Activated CD4-positive, alpha-beta T cell treated with anti-CD3 and anti-CD28 coated beads, Interleukin-2, amount 10 ng/mL, durations not matched to agents 7 days and 5 days (primary cell): ENCODE results near the gene SLC34A2. TPM values are rescaled to one million over a fixed set of nuclear protein-coding genes. Genes with fewer than 3 reads are reported as not detected.
"Not testable (repeated sequence)": the region's sequence is repeated elsewhere in the genome, so short reads cannot be mapped to it uniquely, and the experiment has no call there.

Experiments
- CTCF ChIA-PET: fragments of 350-600 bp; sonication (Branson Sonifier 250); formaldehyde crosslinking; loops from one replicate; lab custom pipeline; 2021; ENCODE audit warnings: antibody characterized with exemption; lab: Charles Lee
- POLR2A ChIA-PET: fragments of 350-600 bp; sonication (Branson Sonifier 250); formaldehyde crosslinking; loops from one replicate; lab custom pipeline; 2021; ENCODE audit warnings: antibody characterized with exemption; lab: Charles Lee
- DNase-seq: peaks from one replicate; pipeline ENCODE4 v3.0.0-alpha.2; 2020
- H3K27ac Mint-ChIP-seq: one replicate; pipeline ENCODE4 v1.8.0; 2021; ENCODE audit warnings: mild to moderate bottlenecking, moderate library complexity, mixed read lengths
- H3K27me3 Mint-ChIP-seq: one replicate; pipeline ENCODE4 v1.8.0; 2021; ENCODE audit warnings: mixed read lengths
- H3K36me3 Mint-ChIP-seq: one replicate; pipeline ENCODE4 v1.8.0; 2021; ENCODE audit warnings: low read depth, mixed read lengths
- H3K4me1 Mint-ChIP-seq: one replicate; pipeline ENCODE4 v1.8.0; 2021; ENCODE audit warnings: mixed read lengths
- H3K4me3 Mint-ChIP-seq: one replicate; pipeline ENCODE4 v1.8.0; 2021; ENCODE audit warnings: mild to moderate bottlenecking, moderate library complexity, mixed read lengths
- H3K9me3 Mint-ChIP-seq: one replicate; pipeline ENCODE4 v1.8.0; 2021; ENCODE audit warnings: mixed read lengths
- total RNA-seq, 2 experiments: library from RNA; stranded (reverse); gene quantifications; one replicate each; pipeline ENCODE4 v1.2.3, GENCODE V29; 2021

SLC34A2 gene
- total RNA-seq, 2 experiments from 2014 or later: not detected

GRCh38 chr4:25637581-25638220 is 17.9 kb upstream of the SLC34A2 start:
- H3K27me3 Mint-ChIP-seq: no peaks in the 10 kb centered on the region
- POLR2A ChIA-PET: no interaction called here
- no peaks in the 10 kb centered on the region for H3K36me3 Mint-ChIP-seq
- CTCF ChIA-PET: no interaction called here
- H3K4me3 Mint-ChIP-seq: no peak overlapping the region
- H3K4me1 Mint-ChIP-seq: no peaks in the 10 kb centered on the region
- no peak overlapping the region for H3K27ac Mint-ChIP-seq
- no peak for DNase-seq
- no peaks in the 10 kb centered on the region for H3K9me3 Mint-ChIP-seq

DNA sequence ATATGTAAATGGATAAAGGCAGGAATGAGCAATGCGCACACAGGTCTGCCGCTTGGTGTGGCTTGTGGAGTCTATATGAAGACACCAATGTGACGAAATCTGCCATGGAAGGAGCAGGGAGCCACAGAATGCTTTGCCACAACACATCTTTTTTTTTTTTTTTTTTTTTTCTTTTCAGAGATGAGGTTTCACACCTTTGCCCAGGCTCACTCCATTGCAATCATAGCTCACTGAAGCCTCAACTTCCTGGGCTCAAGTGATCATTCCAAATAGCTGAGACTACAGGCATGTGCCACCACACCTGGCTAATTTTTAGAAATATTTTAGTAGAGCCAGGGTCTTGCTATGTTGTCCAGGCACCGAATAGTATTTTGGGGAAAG is 17.4 kb upstream of the SLC34A2 start:
- H3K9me3 Mint-ChIP-seq: no peaks in the 10 kb centered on the region
- DNase-seq: no peak
- H3K27ac Mint-ChIP-seq: no peak overlapping the region
- no peaks in the 10 kb centered on the region for H3K4me1 Mint-ChIP-seq
- CTCF ChIA-PET: no interaction called here
- H3K27me3 Mint-ChIP-seq: no peaks in the 10 kb centered on the region
- POLR2A ChIA-PET: no interaction called here
- H3K4me3 Mint-ChIP-seq: no peak overlapping the region
- H3K36me3 Mint-ChIP-seq: no peaks in the 10 kb centered on the region

DNA sequence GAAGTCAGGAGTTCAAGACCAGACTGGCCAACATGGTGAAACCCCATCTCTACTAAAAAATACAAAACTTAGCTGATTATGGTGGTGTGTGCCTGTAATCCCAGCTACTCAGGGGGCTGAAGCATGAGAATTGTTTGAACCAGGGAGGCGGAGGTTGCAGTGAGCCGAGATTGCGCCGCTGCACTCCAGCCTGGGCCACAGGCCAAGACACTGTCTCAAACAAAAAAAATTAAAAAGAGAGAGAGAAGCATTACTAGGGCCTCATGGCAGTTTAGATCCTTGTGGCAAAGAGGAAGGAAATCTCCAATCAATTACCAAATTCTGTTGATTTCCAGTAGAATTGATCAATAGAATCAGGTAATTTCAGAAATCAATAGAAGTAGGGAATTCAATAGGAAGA is 16.8 kb upstream of the SLC34A2 start:
- H3K36me3 Mint-ChIP-seq: no peaks in the 10 kb centered on the region
- no peak for DNase-seq
- H3K27ac Mint-ChIP-seq: no peak overlapping the region
- ChIA-PET CTCF (interaction anchor here (0.6 kb wide), 1 partner anchor 673 kb away, joined by 3 read pairs; no protein-coding TSS in a partner anchor), POLR2A (no interaction called here)
- H3K4me3 Mint-ChIP-seq: no peak overlapping the region
- H3K9me3 Mint-ChIP-seq: no peaks in the 10 kb centered on the region
- H3K27me3 Mint-ChIP-seq: no peaks in the 10 kb centered on the region
- H3K4me1 Mint-ChIP-seq: no peaks in the 10 kb centered on the region

GRCh38 chr4:25650311-25650710 is 5.3 kb upstream of the SLC34A2 start:
- Mint-ChIP-seq H3K9me3 (no peaks in the 10 kb centered on the region), H3K4me1 (peaks cover 6% of the 10 kb centered on the region), H3K27ac (no peak overlapping the region), H3K4me3 (no peak overlapping the region), H3K36me3 (no peaks in the 10 kb centered on the region), H3K27me3 (peaks cover 19% of the 10 kb centered on the region)
- DNase-seq: no peak
- ChIA-PET POLR2A (no interaction called here), CTCF (no interaction called here)

- no peak overlapping the region for H3K4me3 Mint-ChIP-seq
- ChIA-PET CTCF (no interaction called here), POLR2A (no interaction called here)
- H3K27me3 Mint-ChIP-seq: peaks cover 31% of the 10 kb centered on the region
- no peaks in the 10 kb centered on the region for H3K36me3 Mint-ChIP-seq
- H3K9me3 Mint-ChIP-seq: no peaks in the 10 kb centered on the region
- DNase-seq: no peak
- H3K27ac Mint-ChIP-seq: no peak overlapping the region
- H3K4me1 Mint-ChIP-seq: peaks cover 9% of the 10 kb centered on the region
Measured at GRCh38 chr4:25651682-25652081, 4.0 kb upstream of the SLC34A2 start.

DNA sequence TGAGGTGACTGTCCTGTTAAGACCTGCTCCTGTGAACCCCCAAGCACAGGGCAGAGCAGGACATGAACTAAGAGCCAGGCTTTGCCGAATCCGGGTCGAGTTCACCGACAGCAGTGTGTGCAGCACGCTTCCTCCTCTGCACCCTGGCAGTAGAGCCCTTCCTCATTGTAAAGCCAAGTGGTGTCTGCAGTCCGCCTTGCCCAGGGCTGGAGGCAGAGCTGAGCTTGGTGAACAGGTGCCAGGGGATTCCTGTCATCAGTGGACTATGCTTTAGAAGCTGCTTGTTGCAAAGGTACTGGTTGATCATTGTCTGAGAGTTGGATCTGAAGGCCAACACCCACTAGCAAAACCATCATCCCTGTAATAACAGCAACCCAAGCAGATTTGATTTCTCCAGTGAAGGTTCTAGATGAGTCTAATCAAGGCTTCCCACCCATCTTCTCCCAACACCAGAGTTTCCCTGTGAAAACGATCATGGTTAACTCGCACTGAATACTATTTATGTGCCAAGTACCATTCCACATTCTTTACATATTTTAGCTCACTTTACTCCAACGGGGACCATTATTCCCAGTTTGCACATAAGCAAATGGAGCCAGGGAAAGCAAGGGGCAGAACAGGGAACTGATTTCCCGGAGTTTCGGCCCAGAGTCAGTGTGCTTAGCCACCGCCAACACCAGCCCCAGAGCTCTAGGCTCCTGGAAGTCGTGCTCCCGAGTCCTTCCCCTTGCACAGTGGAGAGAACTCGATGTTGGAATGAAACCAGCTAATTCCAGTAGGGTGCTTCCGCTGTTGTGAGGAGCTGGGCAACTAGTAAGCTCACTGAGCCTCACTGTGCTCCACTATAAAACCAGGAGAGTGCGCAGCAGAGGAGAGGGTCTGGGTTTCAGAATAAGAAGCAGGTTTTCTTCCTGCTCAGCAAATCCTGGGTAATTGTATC is 1.4 kb upstream of the SLC34A2 start:
- Mint-ChIP-seq H3K4me1 (peaks cover 9% of the 10 kb centered on the region), H3K9me3 (no peaks in the 10 kb centered on the region), H3K27ac (no peak overlapping the region), H3K36me3 (no peaks in the 10 kb centered on the region), H3K27me3 (peaks cover 44% of the 10 kb centered on the region), H3K4me3 (no peak overlapping the region)
- ChIA-PET CTCF (interaction anchor here (1.1 kb wide), 1 partner anchor 13 kb away, joined by 4 read pairs; no protein-coding TSS in a partner anchor), POLR2A (no interaction called here)
- DNase-seq: no peak

- no peak overlapping the region for H3K27ac Mint-ChIP-seq
- no peak overlapping the region for H3K4me3 Mint-ChIP-seq
- peaks cover 44% of the 10 kb centered on the region for H3K27me3 Mint-ChIP-seq
- ChIA-PET CTCF (no interaction called here), POLR2A (no interaction called here)
- DNase-seq: no peak
- H3K4me1 Mint-ChIP-seq: peaks cover 9% of the 10 kb centered on the region
- no peaks in the 10 kb centered on the region for H3K9me3 Mint-ChIP-seq
- H3K36me3 Mint-ChIP-seq: no peaks in the 10 kb centered on the region
Measured at GRCh38 chr4:25656031-25656430, 380 bp downstream of the SLC34A2 start.

GRCh38 chr4:25658357-25658771 is 2.7 kb downstream of the SLC34A2 start:
- Mint-ChIP-seq H3K36me3 (no peaks in the 10 kb centered on the region), H3K27me3 (peaks cover 42% of the 10 kb centered on the region), H3K4me3 (no peak overlapping the region), H3K9me3 (no peaks in the 10 kb centered on the region), H3K27ac (no peak overlapping the region), H3K4me1 (peaks cover 9% of the 10 kb centered on the region)
- POLR2A ChIA-PET: no interaction called here
- no peak for DNase-seq
- CTCF ChIA-PET: no interaction called here

- H3K4me3 Mint-ChIP-seq: no peak overlapping the region
- peaks cover 40% of the 10 kb centered on the region for H3K27me3 Mint-ChIP-seq
- H3K36me3 Mint-ChIP-seq: no peaks in the 10 kb centered on the region
- no peak overlapping the region for H3K27ac Mint-ChIP-seq
- DNase-seq: no peak
- POLR2A ChIA-PET: no interaction called here
- H3K4me1 Mint-ChIP-seq: peaks cover 9% of the 10 kb centered on the region
- CTCF ChIA-PET: no interaction called here
- H3K9me3 Mint-ChIP-seq: no peaks in the 10 kb centered on the region
Measured at GRCh38 chr4:25658777-25659176, 3.1 kb downstream of the SLC34A2 start.

- H3K27ac Mint-ChIP-seq, H3K36me3 Mint-ChIP-seq, H3K9me3 Mint-ChIP-seq, H3K4me3 Mint-ChIP-seq, DNase-seq, H3K4me1 Mint-ChIP-seq, CTCF ChIA-PET, POLR2A ChIA-PET: not testable (repeated sequence)
- peaks cover 17% of the 10 kb centered on the region for H3K27me3 Mint-ChIP-seq
Measured at GRCh38 chr4:25661441-25661840, 5.8 kb downstream of the SLC34A2 start.

DNA sequence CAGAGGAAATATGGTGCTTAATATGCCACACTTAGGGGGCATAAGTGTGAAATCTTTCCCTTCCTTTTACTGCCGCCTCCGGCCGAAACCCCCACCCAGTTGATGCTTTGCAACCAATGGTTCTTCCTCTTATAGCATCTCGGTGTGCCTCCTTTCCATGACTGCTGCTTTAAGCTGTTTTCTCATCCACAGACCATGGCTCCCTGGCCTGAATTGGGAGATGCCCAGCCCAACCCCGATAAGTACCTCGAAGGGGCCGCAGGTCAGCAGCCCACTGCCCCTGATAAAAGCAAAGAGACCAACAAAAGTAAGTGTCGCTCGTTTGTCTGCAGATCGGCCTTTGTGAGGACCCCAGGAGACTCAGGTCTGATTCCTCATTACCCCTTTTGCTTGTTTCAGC is 6.7 kb downstream of the SLC34A2 start:
- H3K4me3 Mint-ChIP-seq: no peak overlapping the region
- no peaks in the 10 kb centered on the region for H3K36me3 Mint-ChIP-seq
- no peaks in the 10 kb centered on the region for H3K4me1 Mint-ChIP-seq
- no peak for DNase-seq
- ChIA-PET CTCF (no interaction called here), POLR2A (no interaction called here)
- H3K27ac Mint-ChIP-seq: no peak overlapping the region
- peaks cover 8% of the 10 kb centered on the region for H3K27me3 Mint-ChIP-seq
- H3K9me3 Mint-ChIP-seq: no peaks in the 10 kb centered on the region

GRCh38 chr4:25663781-25664180 is 8.1 kb downstream of the SLC34A2 start:
- CTCF ChIA-PET: interaction anchor here (0.6 kb wide), 1 partner anchor 49 kb away, joined by 3 read pairs; no protein-coding TSS in a partner anchor
- Mint-ChIP-seq H3K27me3 (no peaks in the 10 kb centered on the region), H3K27ac (no peak overlapping the region)

GRCh38 chr4:25666031-25666630 is 10.5 kb downstream of the SLC34A2 start:
- H3K4me1 Mint-ChIP-seq: no peaks in the 10 kb centered on the region
- H3K9me3 Mint-ChIP-seq: no peaks in the 10 kb centered on the region
- H3K27me3 Mint-ChIP-seq: no peaks in the 10 kb centered on the region
- no peak for DNase-seq
- no peak overlapping the region for H3K27ac Mint-ChIP-seq
- H3K4me3 Mint-ChIP-seq: no peak overlapping the region
- H3K36me3 Mint-ChIP-seq: no peaks in the 10 kb centered on the region
- POLR2A ChIA-PET: no interaction called here
- CTCF ChIA-PET: interaction anchor here (0.6 kb wide), 1 partner anchor 17 kb away, joined by 3 read pairs; no protein-coding TSS in a partner anchor

More at GRCh38 chr4:25663781-25664180, 8.1 kb downstream of the SLC34A2 start:
- no peak for DNase-seq
- H3K4me3 Mint-ChIP-seq: no peak overlapping the region
- no peaks in the 10 kb centered on the region for H3K4me1 Mint-ChIP-seq
- no peaks in the 10 kb centered on the region for H3K9me3 Mint-ChIP-seq
- H3K36me3 Mint-ChIP-seq: no peaks in the 10 kb centered on the region
- POLR2A ChIA-PET: no interaction called here
